ENCODE measurements around the gene SEMA4B. TPM values are rescaled to one million over a fixed set of nuclear protein-coding genes. Genes with fewer than 3 reads are reported as not detected.
"Not testable (repeated sequence)": the region's sequence is repeated elsewhere in the genome, so short reads cannot be mapped to it uniquely, and the experiment has no call there.

SEMA4B gene, protein sequence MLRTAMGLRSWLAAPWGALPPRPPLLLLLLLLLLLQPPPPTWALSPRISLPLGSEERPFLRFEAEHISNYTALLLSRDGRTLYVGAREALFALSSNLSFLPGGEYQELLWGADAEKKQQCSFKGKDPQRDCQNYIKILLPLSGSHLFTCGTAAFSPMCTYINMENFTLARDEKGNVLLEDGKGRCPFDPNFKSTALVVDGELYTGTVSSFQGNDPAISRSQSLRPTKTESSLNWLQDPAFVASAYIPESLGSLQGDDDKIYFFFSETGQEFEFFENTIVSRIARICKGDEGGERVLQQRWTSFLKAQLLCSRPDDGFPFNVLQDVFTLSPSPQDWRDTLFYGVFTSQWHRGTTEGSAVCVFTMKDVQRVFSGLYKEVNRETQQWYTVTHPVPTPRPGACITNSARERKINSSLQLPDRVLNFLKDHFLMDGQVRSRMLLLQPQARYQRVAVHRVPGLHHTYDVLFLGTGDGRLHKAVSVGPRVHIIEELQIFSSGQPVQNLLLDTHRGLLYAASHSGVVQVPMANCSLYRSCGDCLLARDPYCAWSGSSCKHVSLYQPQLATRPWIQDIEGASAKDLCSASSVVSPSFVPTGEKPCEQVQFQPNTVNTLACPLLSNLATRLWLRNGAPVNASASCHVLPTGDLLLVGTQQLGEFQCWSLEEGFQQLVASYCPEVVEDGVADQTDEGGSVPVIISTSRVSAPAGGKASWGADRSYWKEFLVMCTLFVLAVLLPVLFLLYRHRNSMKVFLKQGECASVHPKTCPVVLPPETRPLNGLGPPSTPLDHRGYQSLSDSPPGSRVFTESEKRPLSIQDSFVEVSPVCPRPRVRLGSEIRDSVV
- polyA plus RNA-seq (ENCODE audit: insufficient read length in 4 of 4), result 10 to 100 TPM; 15.6 to 50.5 (median 36.1) TPM

DNA sequence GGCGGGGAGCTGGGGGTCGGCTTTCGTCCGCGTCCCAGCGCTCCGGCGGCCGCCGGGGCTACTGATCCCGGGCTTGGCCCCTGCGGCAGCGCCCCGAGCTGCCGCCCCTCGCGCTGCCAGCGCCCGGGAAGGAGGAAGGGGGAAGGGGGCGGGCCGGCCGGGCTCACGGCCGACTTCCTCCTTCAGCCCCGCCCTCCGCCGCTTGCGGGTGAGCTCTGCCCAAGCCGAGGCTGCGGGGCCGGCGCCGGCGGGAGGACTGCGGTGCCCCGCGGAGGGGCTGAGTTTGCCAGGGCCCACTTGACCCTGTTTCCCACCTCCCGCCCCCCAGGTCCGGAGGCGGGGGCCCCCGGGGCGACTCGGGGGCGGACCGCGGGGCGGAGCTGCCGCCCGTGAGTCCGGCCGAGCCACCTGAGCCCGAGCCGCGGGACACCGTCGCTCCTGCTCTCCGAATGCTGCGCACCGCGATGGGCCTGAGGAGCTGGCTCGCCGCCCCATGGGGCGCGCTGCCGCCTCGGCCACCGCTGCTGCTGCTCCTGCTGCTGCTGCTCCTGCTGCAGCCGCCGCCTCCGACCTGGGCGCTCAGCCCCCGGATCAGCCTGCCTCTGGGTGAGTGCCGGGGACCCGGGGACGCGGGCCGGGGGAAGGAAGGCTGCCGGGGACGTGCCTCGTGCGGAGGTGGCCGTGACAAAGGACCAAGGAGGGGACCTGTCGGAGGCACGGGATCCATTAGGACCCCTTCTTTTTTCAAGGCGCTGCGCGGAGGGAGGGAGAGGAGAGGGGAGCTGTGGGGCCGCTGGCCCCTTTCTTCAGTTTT lies at the start of gene SEMA4B:
Gene SEMA4B (plus strand): TSS at position 201 of the 814 bp plus-strand sequence. CDS start 249 bp downstream, at position 450.
- DNase-seq (ENCODE audit: low read depth in 4 of 4, low spot score in 3 of 4), result no peak

GRCh38 chr15:90151989-90152645 lies 49.0 kb upstream of the SEMA4B start:
- DNase-seq (ENCODE audit: low read depth in 4 of 4, low spot score in 3 of 4), result no peak

DNA sequence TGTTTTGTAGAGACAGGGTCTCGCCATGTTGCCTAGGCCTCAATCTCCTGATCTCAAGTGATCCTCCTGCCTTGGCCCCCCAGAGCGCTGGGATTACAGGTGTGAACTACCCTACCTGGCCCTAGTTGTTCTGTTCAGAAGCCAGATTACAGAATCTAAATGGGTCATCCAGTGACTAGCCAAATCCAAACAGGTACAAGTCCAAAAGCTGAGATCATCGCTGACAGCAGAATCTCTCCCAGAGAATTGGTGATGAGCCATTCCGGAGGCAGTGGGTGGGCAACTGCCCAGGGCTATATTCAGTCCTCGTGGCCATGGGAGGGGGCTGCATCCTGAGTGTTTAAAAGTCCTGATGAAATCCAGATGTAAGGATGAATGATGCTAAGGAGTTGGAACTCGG lies 47.5 kb upstream of the SEMA4B start:
- no peak for DNase-seq (ENCODE audit: low read depth in 4 of 4, low spot score in 3 of 4)

- no peak for DNase-seq (ENCODE audit: low read depth in 4 of 4, low spot score in 3 of 4)
Measured at GRCh38 chr15:90154246-90154645, 46.9 kb upstream of the SEMA4B start.

DNA sequence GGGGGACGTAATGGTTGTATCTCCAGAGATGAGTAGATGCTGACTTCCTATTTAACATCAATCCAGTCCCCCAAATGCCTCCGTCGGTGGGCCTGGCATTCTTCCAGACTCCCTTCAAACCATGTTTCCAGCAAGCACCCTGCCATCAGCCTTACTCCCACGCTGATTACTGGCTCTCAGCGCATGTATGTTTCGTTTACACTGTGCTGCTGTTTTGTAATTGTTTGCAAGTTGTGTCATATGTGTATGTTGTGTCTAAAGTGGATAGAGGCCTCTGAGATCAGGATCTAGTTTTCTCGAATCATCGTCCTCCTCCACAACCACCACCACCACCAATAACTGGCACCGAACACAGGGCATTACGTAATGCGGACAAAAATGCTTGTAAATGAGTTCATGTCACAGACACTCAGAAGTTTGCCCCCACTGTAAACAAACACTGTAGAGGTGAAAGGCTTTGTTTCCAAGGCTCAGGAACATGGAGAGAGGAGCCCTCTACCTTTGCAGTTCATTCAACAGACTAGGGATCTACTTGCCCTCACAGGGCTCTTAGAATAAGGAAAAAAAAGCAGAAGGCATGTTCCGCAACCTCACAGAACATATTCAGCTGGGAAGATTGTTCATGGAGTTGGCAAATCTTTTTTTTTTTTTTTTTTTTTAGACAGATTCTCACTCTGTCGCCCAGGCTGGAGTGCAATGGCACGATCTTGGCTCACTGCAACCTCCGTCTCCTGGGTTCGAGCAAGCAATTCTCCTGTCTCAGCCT lies 46.1 kb upstream of the SEMA4B start:
- DNase-seq (ENCODE audit: low read depth in 4 of 4, low spot score in 3 of 4), result no peak

- DNase-seq (ENCODE audit: low read depth in 4 of 4, low spot score in 3 of 4), result no peak
Measured at GRCh38 chr15:90159213-90159612, 41.9 kb upstream of the SEMA4B start.

DNA sequence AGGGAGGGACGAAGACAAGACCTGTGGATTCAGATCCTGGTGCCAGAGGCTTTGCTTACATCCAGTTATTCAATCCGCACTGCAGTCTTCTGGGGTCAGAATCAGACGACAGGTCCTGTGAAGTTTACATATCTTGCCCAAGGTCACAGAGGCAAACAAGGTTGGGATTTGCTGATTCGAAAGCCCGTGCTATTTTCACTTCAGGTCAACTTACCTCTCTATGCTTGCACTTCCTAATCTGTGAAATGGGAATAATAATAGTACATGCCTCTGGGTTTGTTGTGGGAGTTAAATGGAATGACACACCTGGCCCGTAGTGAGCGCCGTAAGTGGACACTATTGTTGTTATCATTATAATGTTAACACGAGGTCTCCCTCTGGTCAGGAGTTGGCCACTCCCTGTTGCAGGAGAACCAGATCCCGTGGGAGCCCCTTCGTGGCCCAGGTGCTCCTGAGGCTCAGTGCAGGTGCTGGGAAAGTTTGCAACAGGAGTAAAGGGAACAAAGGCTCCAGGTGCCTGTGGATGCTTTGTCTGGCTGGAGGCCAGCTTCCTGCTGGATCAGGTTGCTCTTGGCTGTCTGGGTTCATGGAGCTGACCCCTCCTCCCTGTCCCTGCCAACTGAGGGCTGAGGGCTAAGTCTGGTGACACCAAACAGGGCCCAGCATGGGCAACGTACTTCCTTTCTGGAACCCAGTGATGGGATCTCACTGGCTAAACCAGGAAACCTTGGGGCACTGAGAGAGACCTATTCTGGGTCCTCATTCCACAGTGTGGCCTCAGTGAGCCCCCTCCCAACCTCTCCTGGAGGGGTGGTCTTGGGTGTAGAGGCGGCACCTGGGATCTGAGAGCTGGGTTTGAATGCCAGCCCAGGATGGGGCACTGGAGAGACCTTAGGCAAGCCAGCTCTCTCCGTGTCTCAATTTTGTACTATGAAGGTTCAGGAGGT lies 40.1 kb upstream of the SEMA4B start:
- no peak for DNase-seq (ENCODE audit: low read depth in 4 of 4, low spot score in 3 of 4)

- DNase-seq (ENCODE audit: low read depth in 4 of 4, low spot score in 3 of 4), result no peak
Measured at GRCh38 chr15:90161950-90162361, 39.2 kb upstream of the SEMA4B start.

DNA sequence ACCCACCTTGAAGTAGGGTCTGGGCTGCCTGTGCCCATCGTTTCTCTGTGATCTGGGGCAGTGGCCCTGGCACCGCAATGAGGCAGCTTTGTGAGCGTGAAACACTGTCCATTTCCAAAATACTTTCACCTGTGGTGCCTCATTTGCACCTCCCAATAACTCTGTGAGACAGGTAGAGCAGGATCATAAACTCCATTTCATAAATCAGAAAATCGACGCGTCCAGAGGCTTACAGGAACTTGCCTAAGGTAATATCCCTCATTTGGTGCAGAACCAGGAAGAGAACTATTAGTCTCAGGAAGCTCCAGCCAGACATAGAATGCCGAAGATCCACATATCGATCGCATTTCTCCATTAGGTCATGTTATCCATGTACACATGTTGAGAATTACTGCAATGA lies 38.2 kb upstream of the SEMA4B start:
- no peak for DNase-seq (ENCODE audit: low read depth in 4 of 4, low spot score in 3 of 4)

GRCh38 chr15:90164239-90164638 lies 36.9 kb upstream of the SEMA4B start:
- DNase-seq (ENCODE audit: low read depth in 4 of 4, low spot score in 3 of 4), result not testable (repeated sequence)

DNA sequence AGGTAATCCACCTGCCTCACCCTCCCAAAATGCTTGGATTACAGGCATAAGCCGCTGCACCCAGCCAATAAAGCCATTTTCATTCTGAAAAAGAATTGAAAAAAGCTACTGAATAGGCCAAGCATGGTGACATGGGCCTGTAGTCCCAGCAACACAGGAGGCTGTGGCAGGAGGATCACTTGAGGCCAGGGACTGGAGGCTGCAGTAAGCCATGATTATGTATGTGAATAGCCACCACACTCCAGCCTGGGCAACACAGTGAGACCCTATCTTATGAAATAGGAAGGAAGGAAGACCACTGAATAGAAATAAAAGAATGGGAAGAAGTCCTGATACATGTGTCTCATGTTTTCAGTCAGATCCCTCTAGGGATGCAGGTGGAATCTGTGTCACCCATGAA lies 36.0 kb upstream of the SEMA4B start:
- DNase-seq (ENCODE audit: low read depth in 4 of 4, low spot score in 3 of 4), result no peak

DNA sequence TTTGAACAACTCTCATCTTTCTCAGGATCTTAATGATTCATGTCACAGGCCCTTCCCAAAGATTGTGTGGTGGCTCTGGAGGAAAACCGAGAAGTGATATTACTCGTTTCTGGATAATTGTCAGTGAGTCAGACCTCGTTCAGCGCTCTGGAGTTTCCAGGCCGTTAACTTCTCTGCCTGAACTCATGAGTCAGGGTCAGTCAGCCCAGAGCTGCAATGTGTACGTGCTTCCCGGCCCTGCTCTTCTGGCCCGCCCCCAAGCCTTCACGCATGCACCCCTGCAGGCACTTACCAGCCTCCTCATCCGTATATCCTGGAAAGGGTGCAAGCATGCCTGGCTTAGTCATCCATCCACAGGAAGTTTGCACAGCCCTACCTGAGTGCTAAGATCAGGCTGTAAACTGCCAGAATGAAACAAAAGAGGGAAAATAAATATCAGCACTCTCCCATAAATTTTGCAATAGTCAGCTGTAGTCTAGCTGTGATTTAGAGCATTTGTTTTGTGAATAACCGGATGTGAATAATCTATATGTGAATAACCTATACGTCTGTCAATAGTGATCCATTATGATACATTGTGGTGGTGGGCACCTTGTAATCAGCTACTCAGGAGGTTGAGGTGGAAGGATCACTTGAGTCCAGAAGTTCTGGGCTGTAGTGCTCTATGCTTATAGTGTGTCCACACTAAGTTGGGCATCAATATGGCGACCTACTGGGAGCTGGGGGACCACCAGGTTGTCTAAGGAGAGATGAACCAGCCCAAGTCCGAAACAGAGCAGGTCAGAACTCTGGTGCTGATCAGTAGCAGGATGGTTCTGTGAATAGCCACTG lies 35.3 kb upstream of the SEMA4B start:
- peak in 2 of 4 donors; percentile 67 to 84 for DNase-seq (ENCODE audit: low read depth in 4 of 4, low spot score in 3 of 4)

DNA sequence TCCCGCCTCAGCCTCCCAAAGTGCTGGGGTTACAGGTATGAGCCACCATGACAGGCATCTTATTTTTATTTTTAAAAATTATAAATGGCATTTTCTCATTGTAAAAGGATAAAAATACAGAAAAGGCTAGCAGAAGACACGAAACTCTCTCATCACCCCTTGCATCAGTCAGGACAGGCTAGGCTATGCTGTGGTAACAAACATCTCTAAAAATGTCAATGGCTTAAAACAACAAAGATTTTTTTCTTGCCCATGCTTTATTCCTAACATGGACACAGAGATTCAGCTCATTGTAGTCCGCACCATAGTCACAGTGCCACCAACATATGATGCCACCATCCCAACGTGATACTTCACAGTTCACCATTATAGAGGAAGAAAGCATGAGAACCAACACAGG lies 34.0 kb upstream of the SEMA4B start:
- no peak for DNase-seq (ENCODE audit: low read depth in 4 of 4, low spot score in 3 of 4)

DNA sequence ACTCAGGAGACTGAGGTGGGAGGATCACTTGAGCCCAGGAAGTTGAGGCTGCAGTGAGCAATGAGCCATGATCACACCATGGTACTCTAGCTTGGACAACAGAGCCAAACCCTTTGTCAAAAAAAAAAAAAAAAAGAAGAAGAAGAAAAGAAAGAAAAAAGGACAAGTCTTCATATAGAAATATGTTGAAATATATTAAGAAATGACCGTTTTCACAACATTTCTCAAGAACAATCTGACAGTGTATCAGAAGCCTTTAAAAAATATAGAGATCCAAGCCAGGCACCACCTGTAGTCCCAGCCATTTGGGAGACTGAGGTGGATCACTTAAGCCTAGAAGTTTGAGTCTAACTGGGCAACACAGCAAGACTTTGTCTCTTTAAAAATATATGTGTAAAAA lies 29.5 kb upstream of the SEMA4B start:
- DNase-seq (ENCODE audit: low read depth in 4 of 4, low spot score in 3 of 4), result no peak

DNA sequence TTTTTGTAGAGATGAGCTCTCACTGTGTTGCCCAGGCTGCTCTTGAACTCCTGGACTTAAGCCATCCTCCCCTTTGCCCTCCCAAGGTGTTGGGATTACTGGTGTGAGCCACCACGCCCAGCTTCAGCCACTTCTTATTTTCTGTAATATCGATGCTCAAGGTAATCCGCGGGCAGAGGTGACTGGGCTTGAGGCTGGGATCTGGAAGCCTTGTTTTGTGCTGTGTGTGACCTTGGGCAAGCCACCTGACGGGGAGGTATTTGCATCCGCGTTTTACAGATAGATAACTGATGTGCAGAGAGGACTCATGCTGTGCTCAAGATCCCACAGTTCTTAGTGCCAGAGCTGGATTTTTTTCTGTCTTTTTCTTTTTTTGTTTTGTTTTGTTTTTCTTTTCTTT lies 27.8 kb upstream of the SEMA4B start:
- DNase-seq (ENCODE audit: low read depth in 4 of 4, low spot score in 3 of 4), result no peak

DNA sequence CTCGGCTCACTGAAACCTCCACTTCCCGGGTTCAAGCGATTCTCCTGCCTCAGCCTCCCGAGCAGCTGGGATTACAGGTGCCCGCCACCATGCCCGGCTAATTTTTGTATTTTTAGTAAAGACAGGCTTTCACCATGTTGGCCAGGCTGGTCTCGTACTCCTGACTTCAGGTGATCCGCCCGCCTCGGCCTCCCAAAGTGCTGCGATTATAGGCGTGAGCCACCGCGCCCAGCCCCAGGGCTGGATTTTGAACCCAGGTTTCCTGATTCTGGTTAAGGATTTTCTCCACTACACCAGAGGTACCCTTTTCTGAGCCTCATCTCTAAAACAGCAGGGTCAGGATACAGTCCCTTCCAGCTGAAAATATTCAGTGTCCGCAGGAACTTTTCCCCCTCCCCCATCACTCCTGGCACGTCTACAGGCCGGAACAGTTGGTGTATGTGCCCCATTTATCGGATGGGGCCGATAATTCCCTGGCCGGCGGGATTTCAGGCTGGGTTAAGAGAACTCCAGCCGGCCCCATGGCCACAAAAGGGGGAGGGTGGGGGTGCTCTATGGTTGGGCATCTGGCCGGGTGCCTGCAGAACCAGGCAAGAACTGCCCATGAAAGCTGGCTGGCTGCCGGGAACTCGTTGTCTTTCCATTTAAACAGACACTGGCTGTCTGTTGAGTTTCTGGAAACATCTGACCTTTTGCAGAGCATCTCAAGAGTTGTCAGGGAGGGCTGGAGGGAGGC lies 26.8 kb upstream of the SEMA4B start:
- DNase-seq (ENCODE audit: low read depth in 4 of 4, low spot score in 3 of 4), result no peak

DNA sequence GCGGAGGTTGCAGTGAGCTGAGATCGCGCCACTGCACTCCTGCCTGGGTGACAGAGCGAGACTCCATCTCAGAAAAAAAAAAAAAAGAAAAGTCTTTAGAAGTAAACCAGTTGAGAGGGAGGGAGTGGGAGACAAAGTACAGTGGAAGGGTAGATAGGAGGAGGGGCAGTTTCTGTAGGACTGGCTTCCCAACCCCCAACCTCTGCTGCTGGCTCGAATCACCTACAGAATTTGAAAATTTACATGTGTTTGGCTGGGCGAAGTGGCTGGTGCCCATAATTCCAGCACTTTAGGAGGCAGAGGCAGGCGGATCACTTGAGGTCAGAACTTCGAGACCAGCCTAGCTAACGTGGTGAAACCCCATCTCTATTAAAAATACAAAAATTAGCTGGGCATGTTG lies 24.1 kb upstream of the SEMA4B start:
- no peak for DNase-seq (ENCODE audit: low read depth in 4 of 4, low spot score in 3 of 4)
